HL-60/S4 treated with retinoic acid at 250 ng/mL for 4 days and 3 days (cell line): ENCODE results near the gene FOXL2.

Experiments used
- in situ Hi-C: fragments of 300-500 bp; cut with MboI; formaldehyde crosslinking; loops from 2 replicates; pipeline ENCODE4 v1.7.0; 2022; ENCODE audit warnings: low sequenced_read_pairs

FOXL2 gene

GRCh38 chr3:138945709-138946662, 951 bp downstream of the FOXL2 start:
- in situ Hi-C loops = no loop called here

- in situ Hi-C loops = no loop called here
These were observed 1.8 kb downstream of the FOXL2 start for GRCh38 chr3:138944929-138945708.

GRCh38 chr3:138944654-138944928, 2.3 kb downstream of the FOXL2 start:
- in situ Hi-C loops = no loop called here

- in situ Hi-C loops = no loop called here
These were observed 2.9 kb downstream of the FOXL2 start for GRCh38 chr3:138943724-138944653.

- in situ Hi-C loops = no loop called here
These were observed 3.9 kb downstream of the FOXL2 start for GRCh38 chr3:138942861-138943623.

- in situ Hi-C loops = no loop called here
These were observed 4.7 kb downstream of the FOXL2 start for GRCh38 chr3:138942271-138942670.

- in situ Hi-C loops = no loop called here
These were observed 5.6 kb downstream of the FOXL2 start for GRCh38 chr3:138941259-138941885.

GRCh38 chr3:138940446-138940845, 6.5 kb downstream of the FOXL2 start:
- in situ Hi-C loops = no loop called here

GRCh38 chr3:138939561-138940241, 7.2 kb downstream of the FOXL2 start:
- in situ Hi-C loops = no loop called here

GRCh38 chr3:138938877-138939560, 7.9 kb downstream of the FOXL2 start:
- in situ Hi-C loops = no loop called here

GRCh38 chr3:138938056-138938876, 8.7 kb downstream of the FOXL2 start:
- in situ Hi-C loops = no loop called here

- in situ Hi-C loops = no loop called here
These were observed 9.3 kb downstream of the FOXL2 start for GRCh38 chr3:138937690-138938055.

GRCh38 chr3:138936741-138937689, 9.9 kb downstream of the FOXL2 start:
- in situ Hi-C loops = no loop called here

GRCh38 chr3:138935863-138936740, 10.8 kb downstream of the FOXL2 start:
- in situ Hi-C loops = no loop called here

- in situ Hi-C loops = no loop called here
These were observed 11.5 kb downstream of the FOXL2 start for GRCh38 chr3:138935505-138935862.
